ENCODE measurements around the gene KIT. TPM values are rescaled to one million over a fixed set of nuclear protein-coding genes. Genes with fewer than 3 reads are reported as not detected.
A peak's percentile ranks its signal among the peaks of the same experiment; 100 is the strongest.

KIT gene
- total and polyA plus RNA-seq, 7 donors: 0.69 to 58.7 (median 31.0) TPM

DNA sequence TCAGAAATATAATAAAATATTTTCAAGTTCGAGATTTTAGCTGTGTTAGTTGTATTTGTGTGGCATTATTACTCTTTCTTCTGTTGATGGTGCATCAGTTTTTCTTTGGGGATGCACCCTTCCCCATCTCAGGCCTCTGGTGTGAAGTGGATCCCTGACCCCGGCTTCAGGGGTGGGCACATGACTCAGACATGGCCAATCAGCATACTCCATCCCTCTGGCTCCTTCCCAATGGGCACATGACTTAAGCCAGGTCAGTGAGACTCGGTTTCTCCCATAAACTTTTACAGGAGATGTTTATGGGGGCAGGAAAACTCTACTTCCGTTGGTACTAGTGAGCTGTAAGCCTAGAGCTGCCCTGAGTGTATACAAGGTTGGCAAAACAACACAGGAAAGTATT is 3.0 kb upstream of the KIT start:
- Histone ChIP-seq H3K4me1 (peaks cover 0 to 29% (median 27%) of the 10 kb centered on the region in 4 donors), H3K27me3 (peaks cover 15 to 29% (median 18%) of the 10 kb centered on the region in 3 donors), H3K36me3 (no peaks in the 10 kb centered on the region), H3K4me3 (no peak overlapping the region), H3K27ac (no peak overlapping the region), H3K9me3 (no peaks in the 10 kb centered on the region)
- WGBS, 2 donors: 50 to 74% methylated on average over 4 of the region's 4 CpGs
- no peak for TF ChIP-seq EP300 (IDR thresholded peaks at IDR 0.05)
- TF ChIP-seq CTCF (IDR thresholded peaks at IDR 0.05): no peak
- TF ChIP-seq POLR2AphosphoS5 (IDR thresholded peaks at IDR 0.05): no peak
- TF ChIP-seq POLR2A (IDR thresholded peaks at IDR 0.05): no peak
- no peak for DNase-seq
- intact Hi-C loops (cut with DNase I): no loop called here

GRCh38 chr4:54657185-54657550 is 589 bp upstream of the KIT start:
- no peak for TF ChIP-seq POLR2A (IDR thresholded peaks at IDR 0.05)
- TF ChIP-seq POLR2AphosphoS5 (IDR thresholded peaks at IDR 0.05): no peak
- H3K27me3 ChIP-seq: peaks cover 24 to 54% (median 41%) of the 10 kb centered on the region in 3 donors
- H3K9me3 ChIP-seq: no peaks in the 10 kb centered on the region
- H3K36me3 ChIP-seq: no peaks in the 10 kb centered on the region
- H3K4me1 ChIP-seq: peaks cover 0 to 33% (median 31%) of the 10 kb centered on the region in 4 donors
- no peak overlapping the region for H3K27ac ChIP-seq
- intact Hi-C loops (cut with DNase I): no loop called here
- H3K4me3 ChIP-seq: peak overlapping the region in 3 of 4 donors; percentile 39 to 58 (median 50)
- whole genome bisulfite sequencing, 2 donors: 5 to 10% methylated on average over 26 of the region's 26 CpGs
- no peak for DNase-seq

- no peak for TF ChIP-seq CTCF (IDR thresholded peaks at IDR 0.05)
- no peak for TF ChIP-seq POLR2AphosphoS5 (IDR thresholded peaks at IDR 0.05)
- TF ChIP-seq EP300 (IDR thresholded peaks at IDR 0.05): no peak
- TF ChIP-seq POLR2A (IDR thresholded peaks at IDR 0.05): no peak
- H3K9me3 ChIP-seq: no peaks in the 10 kb centered on the region
- H3K36me3 ChIP-seq: no peaks in the 10 kb centered on the region
- peak overlapping the region; percentile 27 to 58 (median 44) for H3K4me3 ChIP-seq
- H3K4me1 ChIP-seq: peaks cover 0 to 33% (median 31%) of the 10 kb centered on the region in 4 donors
- H3K27ac ChIP-seq: peak overlapping the region in 3 of 4 donors; percentile 12 to 33 (median 25)
- intact Hi-C loops (cut with DNase I): no loop called here
- DNase-seq: no peak
- WGBS, 2 donors: 1% methylated on average over 81 of the region's 81 CpGs
- peaks cover 24 to 66% (median 46%) of the 10 kb centered on the region in 3 donors for H3K27me3 ChIP-seq
Observed at GRCh38 chr4:54658252-54659093, 716 bp downstream of the KIT start.

GRCh38 chr4:54659313-54659712 is 1.6 kb downstream of the KIT start:
- no peak for DNase-seq
- Histone ChIP-seq H3K4me3 (peak overlapping the region; percentile 27 to 58 (median 44)), H3K36me3 (no peaks in the 10 kb centered on the region), H3K9me3 (no peaks in the 10 kb centered on the region), H3K27ac (peak overlapping the region in 2 of 4 donors; percentile 25 to 33), H3K4me1 (peaks cover 0 to 33% (median 31%) of the 10 kb centered on the region in 4 donors), H3K27me3 (peaks cover 24 to 74% (median 53%) of the 10 kb centered on the region in 3 donors)
- no peak for TF ChIP-seq POLR2A (IDR thresholded peaks at IDR 0.05)
- no peak for TF ChIP-seq POLR2AphosphoS5 (IDR thresholded peaks at IDR 0.05)
- TF ChIP-seq CTCF (IDR thresholded peaks at IDR 0.05): no peak
- no peak for TF ChIP-seq EP300 (IDR thresholded peaks at IDR 0.05)
- WGBS, 2 donors: 2 to 4% methylated on average over 14 of the region's 14 CpGs
- intact Hi-C loops (cut with DNase I): no loop called here

- no peak for TF ChIP-seq EP300 (IDR thresholded peaks at IDR 0.05)
- no peak for TF ChIP-seq POLR2AphosphoS5 (IDR thresholded peaks at IDR 0.05)
- no peak for TF ChIP-seq CTCF (IDR thresholded peaks at IDR 0.05)
- no peak for TF ChIP-seq POLR2A (IDR thresholded peaks at IDR 0.05)
- Histone ChIP-seq H3K9me3 (no peaks in the 10 kb centered on the region), H3K4me1 (peaks cover 0 to 33% (median 31%) of the 10 kb centered on the region in 4 donors), H3K36me3 (no peaks in the 10 kb centered on the region), H3K4me3 (peak overlapping the region in 3 of 4 donors; percentile 39 to 58 (median 50)), H3K27ac (no peak overlapping the region), H3K27me3 (peaks cover 24 to 79% (median 53%) of the 10 kb centered on the region in 3 donors)
- WGBS, 2 donors: 15 to 29% methylated on average over 9 of the region's 9 CpGs
- intact Hi-C loops (cut with DNase I): no loop called here
- DNase-seq: no peak
Observed at GRCh38 chr4:54659749-54660535, 2.2 kb downstream of the KIT start.
